ENCODE data around the gene ITIH5.

GRCh38 chr10:7610651-7611389 is 55.9 kb downstream of the ITIH5 start:
- no peak for TF ChIP-seq EZH2phosphoT487 (IDR thresholded peaks at IDR 0.05; ENCODE audit: borderline replicate concordance, low read depth, low read length)
- TF ChIP-seq, protein P1, sequence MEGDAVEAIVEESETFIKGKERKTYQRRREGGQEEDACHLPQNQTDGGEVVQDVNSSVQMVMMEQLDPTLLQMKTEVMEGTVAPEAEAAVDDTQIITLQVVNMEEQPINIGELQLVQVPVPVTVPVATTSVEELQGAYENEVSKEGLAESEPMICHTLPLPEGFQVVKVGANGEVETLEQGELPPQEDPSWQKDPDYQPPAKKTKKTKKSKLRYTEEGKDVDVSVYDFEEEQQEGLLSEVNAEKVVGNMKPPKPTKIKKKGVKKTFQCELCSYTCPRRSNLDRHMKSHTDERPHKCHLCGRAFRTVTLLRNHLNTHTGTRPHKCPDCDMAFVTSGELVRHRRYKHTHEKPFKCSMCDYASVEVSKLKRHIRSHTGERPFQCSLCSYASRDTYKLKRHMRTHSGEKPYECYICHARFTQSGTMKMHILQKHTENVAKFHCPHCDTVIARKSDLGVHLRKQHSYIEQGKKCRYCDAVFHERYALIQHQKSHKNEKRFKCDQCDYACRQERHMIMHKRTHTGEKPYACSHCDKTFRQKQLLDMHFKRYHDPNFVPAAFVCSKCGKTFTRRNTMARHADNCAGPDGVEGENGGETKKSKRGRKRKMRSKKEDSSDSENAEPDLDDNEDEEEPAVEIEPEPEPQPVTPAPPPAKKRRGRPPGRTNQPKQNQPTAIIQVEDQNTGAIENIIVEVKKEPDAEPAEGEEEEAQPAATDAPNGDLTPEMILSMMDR (conservative IDR thresholded peaks at IDR 0.05; ENCODE audit: low read length): no peak

Data from OCI-LY7 (cell line).